Urothelium cell line (cell line): Measurements from ENCODE around the gene PRKCE.

Experiments
- DNase-seq: peaks from one replicate; pipeline ENCODE4 v3.0.0; 2011; ENCODE audit warnings: low spot score, mixed read lengths
- FAIRE-seq: peaks from 2 replicates; lab custom pipeline; 2011; peaks lifted over from hg19 to GRCh38; lab: Jason Lieb, UNC

PRKCE gene

DNA sequence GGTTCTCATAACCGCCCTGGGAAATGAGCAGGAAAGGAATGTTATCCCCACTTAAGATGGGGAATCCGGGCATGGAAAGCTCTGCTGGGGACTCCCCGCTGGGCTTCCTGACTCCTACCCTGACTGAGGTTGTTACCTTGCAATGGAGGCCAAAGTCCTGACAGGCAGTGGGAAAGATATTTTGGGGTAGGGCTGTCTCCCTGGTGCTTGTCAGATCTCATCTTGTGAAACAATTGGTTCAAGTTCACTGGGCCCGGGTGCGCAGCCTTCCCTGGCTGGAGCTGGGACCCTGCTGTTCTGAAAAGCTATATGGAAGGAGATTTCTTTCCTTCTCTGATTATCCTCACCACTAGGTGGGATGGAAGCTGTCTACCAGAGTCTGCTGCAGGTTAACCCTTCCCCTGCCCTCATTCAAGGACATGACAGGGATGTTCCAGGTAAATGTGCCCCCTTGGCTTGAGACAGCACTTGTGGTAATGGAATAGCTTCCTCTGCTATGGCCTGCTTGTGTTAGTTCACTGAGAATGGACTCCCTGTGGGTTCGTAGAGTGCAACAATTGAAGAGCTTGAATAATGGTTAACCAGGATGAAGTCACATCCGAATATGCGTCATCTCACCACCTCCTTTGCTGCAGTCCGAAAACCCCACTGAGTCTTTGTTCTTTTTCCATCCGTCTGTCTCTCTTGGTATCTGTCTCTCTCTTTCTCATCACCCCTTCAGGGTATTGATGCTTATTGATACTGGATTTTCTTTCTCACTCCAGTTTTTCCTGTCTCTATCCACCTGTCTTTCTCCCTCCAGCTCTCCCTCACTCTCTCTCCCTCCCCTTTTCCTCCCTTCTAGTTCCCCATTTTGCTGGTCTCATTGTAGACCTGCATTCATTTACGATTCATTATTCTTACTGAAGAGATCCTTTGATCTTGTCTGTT lies 577.9 kb downstream of the PRKCE start:
- DNase-seq (no peak), FAIRE-seq (no peak)

DNA sequence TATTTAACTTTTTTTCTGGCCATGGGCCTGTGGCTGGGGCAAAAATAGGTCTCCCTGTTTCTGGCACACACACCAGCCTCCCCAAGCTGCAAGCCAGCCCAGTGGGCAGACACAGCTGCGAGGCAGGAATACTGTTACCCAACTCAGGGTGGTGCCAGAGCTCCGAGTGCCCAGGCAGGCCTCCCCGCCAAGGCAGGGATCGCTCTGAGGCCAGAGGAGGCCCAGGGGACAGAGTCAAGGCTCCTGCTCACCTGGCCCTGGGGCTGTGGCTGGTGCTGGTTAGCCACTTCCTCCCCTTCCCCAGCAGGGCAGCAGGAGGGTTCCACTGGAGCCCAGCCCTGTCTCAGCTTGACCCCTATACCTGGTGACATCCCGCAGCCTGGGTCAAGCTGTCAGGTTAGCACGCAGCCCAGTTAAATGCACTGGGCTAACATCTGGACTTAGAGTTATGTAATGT lies 578.7 kb downstream of the PRKCE start:
- no peak for FAIRE-seq
- no peak for DNase-seq

DNA sequence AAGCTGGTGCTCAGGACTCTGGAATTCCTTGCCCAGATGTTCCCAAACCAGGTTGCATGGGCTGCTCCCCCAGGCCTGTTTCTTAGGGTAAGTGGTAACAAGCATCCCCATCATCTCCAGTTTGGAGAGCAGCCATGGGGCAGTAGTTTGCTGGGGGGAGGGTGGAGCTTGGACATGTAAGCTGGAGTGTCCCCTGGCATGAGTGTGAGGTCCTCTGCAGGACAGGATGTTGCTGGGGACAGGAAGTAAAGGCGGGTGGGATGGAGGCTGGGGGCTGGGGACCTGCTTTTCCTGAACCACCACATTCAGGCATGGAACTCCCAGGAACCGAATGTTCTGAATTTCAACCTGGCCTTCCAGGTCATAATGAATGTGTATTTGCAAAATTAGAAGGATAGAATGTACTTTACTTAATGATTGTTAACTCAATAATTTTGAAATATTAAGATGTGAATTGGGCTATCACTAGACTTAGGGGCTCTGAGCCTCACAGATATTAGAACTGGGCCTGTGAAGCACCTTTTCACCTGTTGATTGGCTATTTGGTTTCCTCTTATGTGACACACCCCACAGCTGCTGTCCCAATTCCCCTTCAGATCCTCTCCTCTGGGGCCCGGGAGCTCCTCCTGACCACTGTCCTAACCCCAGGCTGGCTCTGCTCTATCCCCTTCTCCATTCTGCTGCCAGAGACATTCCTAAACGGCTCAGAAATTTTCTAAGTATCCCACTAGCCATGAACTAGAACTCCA lies 579.4 kb downstream of the PRKCE start:
- DNase-seq, result no peak
- FAIRE-seq, result no peak

- no peak for FAIRE-seq
- no peak for DNase-seq
These were observed 580.2 kb downstream of the PRKCE start for GRCh38 chr2:46231721-46232120.

- no peak for DNase-seq
- FAIRE-seq, result no peak
These were observed 581.4 kb downstream of the PRKCE start for GRCh38 chr2:46232860-46233259.

- DNase-seq, result no peak
- FAIRE-seq, result no peak
These were observed 584.8 kb downstream of the PRKCE start for GRCh38 chr2:46236006-46236875.

DNA sequence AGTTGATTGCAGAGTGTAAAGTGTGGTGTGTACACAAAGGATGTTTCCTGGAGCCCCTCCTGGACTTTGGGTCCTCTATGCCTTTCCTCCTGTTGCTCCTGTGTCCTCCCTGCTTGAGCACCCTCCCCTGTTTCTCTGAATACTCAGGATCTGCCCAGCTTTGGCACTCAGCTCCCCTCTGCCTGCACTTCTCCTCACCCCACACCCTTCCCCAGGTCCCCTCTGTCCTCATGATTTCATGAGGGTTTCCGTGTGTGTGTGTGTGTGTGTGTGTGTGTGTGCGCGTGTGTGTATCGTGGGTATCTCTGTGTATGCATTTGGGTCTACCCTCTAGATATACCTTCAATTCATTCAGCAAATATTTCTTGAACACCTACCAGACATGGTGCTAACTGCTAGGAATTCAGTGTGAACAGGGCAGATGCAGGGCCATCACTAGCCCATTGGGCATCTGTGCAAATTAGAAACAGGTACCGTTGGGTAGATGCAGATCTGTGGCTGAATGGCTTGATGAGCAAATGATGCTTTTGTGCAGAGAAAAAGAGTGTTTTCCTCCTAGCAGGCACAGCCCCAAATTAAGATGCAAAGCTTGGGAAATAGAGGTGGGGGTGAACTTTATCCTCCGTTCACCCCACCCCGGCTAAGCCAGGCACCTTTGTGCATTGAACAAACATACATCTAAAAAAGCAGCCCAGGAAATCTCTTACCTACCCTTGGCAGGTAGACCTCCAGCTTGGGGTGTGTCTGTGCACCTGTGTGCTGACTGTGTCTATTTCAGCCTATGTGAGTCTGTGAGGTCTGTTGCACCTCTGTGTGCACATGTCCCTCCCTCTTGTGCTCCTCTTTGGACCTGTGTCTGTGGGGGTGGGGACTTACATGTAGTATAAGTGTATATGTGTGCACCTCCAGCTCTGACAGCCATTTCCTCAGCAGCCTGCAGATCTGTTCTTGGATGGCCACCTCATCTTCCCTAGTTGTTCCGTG lies 585.7 kb downstream of the PRKCE start:
- DNase-seq, result no peak
- no peak for FAIRE-seq
